Body of pancreas (tissue), 4 donors: ENCODE data around the gene CISD1. TPM values are rescaled to one million over a fixed set of nuclear protein-coding genes. Genes with fewer than 3 reads are reported as not detected.
A peak's percentile ranks its signal among the peaks of the same experiment; 100 is the strongest.

Source experiments
- ATAC-seq: fragments of 150-250 bp; one replicate; pipeline ENCODE4 v1.9.1; 2016
- DNase-seq, 4 donors: peaks; one replicate each; pipeline ENCODE4 v3.0.0-alpha.2; 2019
- H3K27ac ChIP-seq, 4 donors: fragments of 200-600 bp; sonication (generic); 1 replicate in 3 of 4; 2 replicates in 1 of 4; pipeline versions ENCODE4 v1.5.1 to v1.6.1; 2016 to 2019; ENCODE audit warnings: mild to moderate bottlenecking in 1 of 4, mixed read lengths in 1 of 4, moderate library complexity in 1 of 4
- H3K27me3 ChIP-seq, 2 donors: fragments of 200-600 bp; sonication (generic); one replicate each; pipeline ENCODE4 v1.6.0; 2016; ENCODE audit warnings: mild to moderate bottlenecking in 1 of 2
- H3K36me3 ChIP-seq, 2 donors: fragments of 200-600 bp; sonication (generic); replicated peaks in 1 of 2; 2 replicates each; pipeline ENCODE4 v1.5.1; 2016; ENCODE audit warnings: low read depth in 2 of 2; ENCODE audit not compliant: insufficient read depth in 1 of 2
- H3K4me1 ChIP-seq: fragments of 200-600 bp; sonication (generic); one replicate; pipeline ENCODE4 v1.6.0; 2016
- H3K4me3 ChIP-seq, 2 donors: fragments of 200-600 bp; sonication (generic); 1 replicate in 1 of 2; 2 replicates in 1 of 2; pipeline ENCODE4 v1.5.1; 2016 to 2019
- H3K9me3 ChIP-seq, 3 donors: fragments of 200-600 bp; sonication (generic); 1 replicate in 2 of 3; 2 replicates in 1 of 3; pipeline ENCODE4 v1.5.1; 2016
- POLR2A ChIP-seq, 3 donors: fragments of 450-650 bp; IDR thresholded peaks; one replicate each; pipeline ENCODE4 v1.6.1; 2016; ENCODE audit warnings: antibody characterized with exemption in 3 of 3, mild to moderate bottlenecking in 2 of 3
- WGBS, 2 donors: methylation state at CpG; one replicate each; pipeline ENCODE4 v1.1.5; 2017; 5-methylcytosine and 5-hydroxymethylcytosine counted together
- intact Hi-C: fragments of 100-400 bp; cut with DNase I; formaldehyde crosslinking; loops from one replicate; pipeline ENCODE4 v1.15.1; 2023
- total RNA-seq, 2 donors: library from RNA; depleted of rRNA; stranded (reverse); fragments of >200 nt; gene quantifications; one replicate each; pipeline ENCODE4 v1.1.0, GENCODE V29; 2016
- TF ChIP-seq, protein P1 (sequence below), 7 experiments: fragments of 450-650 bp in 4 of 7; fragments of 200-600 bp in 3 of 7; sonication (generic) in 3 of 7; IDR thresholded peaks; one replicate each; pipeline ENCODE4 v1.5.1; 2016 to 2019; ENCODE audit warnings: antibody characterized with exemption in 7 of 7

The CISD1 gene
- total RNA-seq, 2 donors from 2014 or later = 3.0 to 8.3 TPM

DNA sequence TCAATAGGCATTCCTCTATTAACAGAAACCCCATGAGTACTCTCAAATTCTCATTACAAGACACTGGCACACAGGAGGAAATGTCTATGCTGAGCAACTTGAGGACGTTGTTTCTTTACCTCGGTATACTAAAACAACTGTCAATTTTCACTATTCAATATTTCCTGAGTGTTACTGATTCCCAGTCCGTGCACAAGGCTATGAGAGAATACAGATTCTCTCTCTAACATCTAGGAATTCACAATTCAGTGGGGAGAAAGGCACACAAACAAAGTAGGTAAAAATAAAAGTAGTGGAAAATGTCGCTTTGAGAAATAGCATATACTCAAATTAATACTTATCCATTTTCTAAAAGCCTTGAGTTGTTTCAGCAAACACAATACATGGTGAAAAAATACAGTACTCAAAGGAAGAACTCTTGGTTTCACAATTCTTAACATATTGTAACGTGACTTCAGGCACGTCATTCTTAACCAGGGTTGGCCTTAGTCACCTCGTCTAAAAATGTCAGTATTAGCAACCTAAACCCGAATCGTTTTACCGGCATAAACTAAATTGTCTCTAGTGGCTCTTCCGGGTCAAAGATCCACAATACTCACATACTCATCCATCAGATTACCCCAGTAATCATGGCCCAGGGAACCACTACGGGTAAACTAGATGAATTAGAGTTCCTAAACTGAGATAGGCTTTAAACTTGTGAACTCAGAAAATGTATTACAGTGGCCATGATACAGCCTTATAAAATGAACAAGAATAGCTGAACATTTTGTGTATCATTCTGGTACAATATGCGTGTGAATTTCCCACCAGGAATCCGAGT, 2.7 kb upstream of the CISD1 start:
- intact Hi-C loops = no loop called here
- 1 to 2% methylated on average over 14 of the region's 14 CpGs for WGBS, 2 donors
- H3K36me3 ChIP-seq = no peaks in the 10 kb centered on the region
- H3K9me3 ChIP-seq = no peaks in the 10 kb centered on the region
- H3K4me1 ChIP-seq = peaks cover 29% of the 10 kb centered on the region
- peak overlapping the region in 1 of 2 donors; percentile 99 for H3K4me3 ChIP-seq
- no peak for TF ChIP-seq POLR2A (IDR thresholded peaks at IDR 0.05)
- TF ChIP-seq, protein P1, sequence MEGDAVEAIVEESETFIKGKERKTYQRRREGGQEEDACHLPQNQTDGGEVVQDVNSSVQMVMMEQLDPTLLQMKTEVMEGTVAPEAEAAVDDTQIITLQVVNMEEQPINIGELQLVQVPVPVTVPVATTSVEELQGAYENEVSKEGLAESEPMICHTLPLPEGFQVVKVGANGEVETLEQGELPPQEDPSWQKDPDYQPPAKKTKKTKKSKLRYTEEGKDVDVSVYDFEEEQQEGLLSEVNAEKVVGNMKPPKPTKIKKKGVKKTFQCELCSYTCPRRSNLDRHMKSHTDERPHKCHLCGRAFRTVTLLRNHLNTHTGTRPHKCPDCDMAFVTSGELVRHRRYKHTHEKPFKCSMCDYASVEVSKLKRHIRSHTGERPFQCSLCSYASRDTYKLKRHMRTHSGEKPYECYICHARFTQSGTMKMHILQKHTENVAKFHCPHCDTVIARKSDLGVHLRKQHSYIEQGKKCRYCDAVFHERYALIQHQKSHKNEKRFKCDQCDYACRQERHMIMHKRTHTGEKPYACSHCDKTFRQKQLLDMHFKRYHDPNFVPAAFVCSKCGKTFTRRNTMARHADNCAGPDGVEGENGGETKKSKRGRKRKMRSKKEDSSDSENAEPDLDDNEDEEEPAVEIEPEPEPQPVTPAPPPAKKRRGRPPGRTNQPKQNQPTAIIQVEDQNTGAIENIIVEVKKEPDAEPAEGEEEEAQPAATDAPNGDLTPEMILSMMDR (IDR thresholded peaks at IDR 0.05) = peak in 1 of 7 experiments; percentile 2
- H3K27ac ChIP-seq = peak overlapping the region; percentile 96 to 99 (median 97)
- peak in 2 of 4 donors; percentile 23 to 49 for DNase-seq
- no peak for ATAC-seq
- no peaks in the 10 kb centered on the region for H3K27me3 ChIP-seq

DNA sequence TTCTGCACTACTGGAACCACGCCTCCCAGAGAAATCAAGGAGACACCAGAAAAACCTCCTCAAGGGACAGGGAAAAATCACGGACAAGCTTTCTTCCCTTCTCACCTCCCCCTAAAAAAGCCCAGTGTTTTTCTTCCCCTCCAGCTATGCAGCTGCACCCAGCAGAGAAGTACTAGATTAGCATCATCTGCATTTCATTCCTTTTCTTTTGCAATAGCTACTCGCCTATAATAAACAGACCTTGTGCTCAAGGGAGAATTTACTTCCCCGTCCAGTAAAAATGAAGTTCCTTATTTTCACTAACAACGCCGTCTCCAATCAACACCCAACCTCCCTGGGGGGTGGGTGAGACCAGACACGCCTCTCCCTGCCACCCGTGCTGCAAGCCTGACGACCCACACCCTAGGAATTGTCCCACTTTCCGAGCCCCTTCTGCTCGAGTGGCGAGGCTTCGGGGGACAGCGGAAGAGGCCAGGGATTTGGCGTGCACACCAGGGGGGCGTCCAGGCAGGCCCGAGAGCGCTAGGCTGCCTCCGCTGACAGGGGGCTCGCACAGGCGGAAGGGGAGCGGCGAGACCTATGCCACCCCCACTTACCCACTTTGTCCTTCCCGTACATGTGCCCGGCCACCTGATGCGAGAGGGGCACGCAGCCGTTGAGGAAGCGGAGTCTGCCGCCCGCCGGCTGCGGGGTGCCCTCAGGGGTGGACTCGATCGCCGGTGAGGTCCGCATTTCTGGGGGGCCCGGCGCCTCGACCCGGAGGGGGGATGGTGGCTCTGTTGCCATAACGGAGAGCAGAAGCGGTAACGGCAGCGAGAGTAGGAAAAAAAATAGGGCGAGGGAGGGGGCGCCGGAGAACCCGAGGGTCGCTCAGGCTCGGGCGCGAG, 1.9 kb upstream of the CISD1 start:
- Histone ChIP-seq H3K4me3 (peak overlapping the region; percentile 47 to 99), H3K27me3 (no peaks in the 10 kb centered on the region), H3K27ac (peak overlapping the region; percentile 96 to 99 (median 97)), H3K9me3 (no peaks in the 10 kb centered on the region), H3K36me3 (no peaks in the 10 kb centered on the region), H3K4me1 (peaks cover 29% of the 10 kb centered on the region)
- WGBS, 2 donors = 1% methylated on average over 21 to 45 of the region's 53 CpGs
- peak in 2 of 3 donors; percentile 55 to 71 for TF ChIP-seq POLR2A (IDR thresholded peaks at IDR 0.05)
- TF ChIP-seq, protein P1 (IDR thresholded peaks at IDR 0.05) = no peak
- ATAC-seq (peak; percentile 27), DNase-seq (peak; percentile 61 to 78 (median 68))
- intact Hi-C loops = no loop called here

DNA sequence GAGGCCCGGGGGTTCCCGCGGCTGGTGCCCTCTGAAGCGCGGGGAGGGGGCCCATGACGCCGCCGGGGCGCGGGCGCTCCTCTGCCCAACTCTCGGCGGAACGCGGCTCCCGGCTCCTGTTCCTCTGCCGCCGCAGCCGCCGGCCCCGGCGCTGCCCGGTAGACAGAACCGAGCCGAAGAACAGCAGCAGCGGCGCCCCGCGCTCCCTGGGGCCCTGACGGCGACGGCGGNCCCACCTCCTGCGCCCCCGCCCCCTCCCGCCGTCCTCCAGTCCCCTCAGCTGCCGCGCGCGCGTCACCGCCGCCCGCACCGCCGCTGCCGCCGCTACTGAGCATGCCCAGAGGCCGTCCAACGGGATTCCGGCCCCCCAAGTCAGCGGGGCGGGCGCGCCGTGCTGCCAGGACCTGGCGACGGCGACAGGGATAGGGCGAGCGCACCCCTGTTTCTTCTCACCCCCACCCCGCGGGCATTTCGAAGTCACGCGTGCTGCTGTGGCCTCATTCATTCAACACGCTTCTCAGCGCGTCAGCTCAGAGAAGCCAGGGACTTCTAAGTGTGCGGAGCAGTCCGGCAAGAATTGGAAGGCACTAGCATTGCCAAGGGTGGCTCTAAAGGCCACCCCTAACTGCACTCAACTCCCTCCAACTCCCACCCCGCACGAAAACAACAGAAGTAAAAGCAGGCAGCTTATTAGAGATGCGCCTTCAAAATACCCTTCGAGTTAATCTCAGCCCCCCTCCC, 1.1 kb upstream of the CISD1 start, which contains the start of gene IPMK:
TSS of gene IPMK (minus strand) at position 182 of the 741 bp plus-strand sequence. CDS start 283 bp downstream, outside the sequence.
- DNase-seq = peak; percentile 93 to 95 (median 94)
- Histone ChIP-seq H3K27me3 (no peaks in the 10 kb centered on the region), H3K9me3 (no peaks in the 10 kb centered on the region), H3K4me1 (peaks cover 29% of the 10 kb centered on the region), H3K27ac (peak within 1 kb of the TSS; percentile 96 to 99 (median 97)), H3K4me3 (peak within 1 kb of the TSS; percentile 47 to 99), H3K36me3 (no peaks in the 10 kb centered on the region)
- ATAC-seq = peak; percentile 80
- intact Hi-C loops = no loop called here
- 0% methylated on average over 7 to 39 of the region's 76 CpGs for WGBS, 2 donors
- TF ChIP-seq, protein P1 (IDR thresholded peaks at IDR 0.05) = no peak
- TF ChIP-seq POLR2A (IDR thresholded peaks at IDR 0.05) = peak; percentile 77 to 87 (median 87)

DNA sequence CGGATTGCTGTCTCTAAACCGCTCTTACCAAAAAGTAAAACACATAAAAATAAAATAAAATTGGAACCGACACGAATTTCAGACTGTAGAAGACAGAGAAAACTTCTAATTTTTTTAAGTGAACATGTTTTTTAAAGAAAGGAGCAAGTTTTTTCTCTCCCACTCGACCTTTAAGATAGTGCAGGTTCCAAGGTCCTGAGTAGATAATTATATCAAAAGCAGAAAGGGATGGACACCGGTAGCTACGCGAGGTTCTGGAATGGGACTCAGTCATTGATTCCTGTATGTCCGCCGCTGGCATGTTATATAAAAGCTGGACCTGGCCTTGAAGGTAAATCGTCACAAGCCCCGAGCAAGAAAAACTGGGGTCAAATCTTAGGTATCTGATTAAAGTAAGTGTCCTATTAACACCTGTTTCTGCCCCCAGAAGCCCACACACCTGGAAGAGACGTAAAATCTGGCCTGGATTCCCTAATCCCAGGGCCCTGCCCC, 462 bp upstream of the CISD1 start:
- WGBS, 2 donors = 0 to 1% methylated on average over 13 of the region's 13 CpGs
- DNase-seq = no peak
- no peaks in the 10 kb centered on the region for H3K9me3 ChIP-seq
- H3K36me3 ChIP-seq = no peaks in the 10 kb centered on the region
- TF ChIP-seq, protein P1 (IDR thresholded peaks at IDR 0.05) = no peak
- no peak for TF ChIP-seq POLR2A (IDR thresholded peaks at IDR 0.05)
- H3K27ac ChIP-seq = peak overlapping the region; percentile 96 to 99 (median 97)
- H3K4me3 ChIP-seq = peak overlapping the region in 1 of 2 donors; percentile 16
- H3K4me1 ChIP-seq = peaks cover 29% of the 10 kb centered on the region
- no peaks in the 10 kb centered on the region for H3K27me3 ChIP-seq
- ATAC-seq = peak; percentile 7
- intact Hi-C loops = no loop called here
